Thoracic aorta (tissue), 2 donors: ENCODE measurements around the gene SYDE2. TPM values are rescaled to one million over a fixed set of nuclear protein-coding genes. Genes with fewer than 3 reads are reported as not detected.

Source experiments
- ATAC-seq: fragments of 150-250 bp; one replicate; pipeline ENCODE4 v1.8.0; 2017; ENCODE audit warnings: low read depth; ENCODE audit not compliant: insufficient number of reproducible peaks, low FRiP score
- DNase-seq: peaks from one replicate; pipeline ENCODE4 v3.0.0-alpha.2; 2020; ENCODE audit warnings: low spot score
- H3K27ac ChIP-seq, 2 donors: fragments of 200-600 bp; sonication (generic); 1 replicate in 1 of 2; 2 replicates in 1 of 2; pipeline ENCODE4 v1.5.1; 2016; ENCODE audit warnings: mild to moderate bottlenecking in 2 of 2, moderate library complexity in 2 of 2
- H3K27me3 ChIP-seq: fragments of 200-600 bp; sonication (generic); replicated peaks from 2 replicates; pipeline ENCODE4 v1.6.0; 2016; ENCODE audit warnings: mild to moderate bottlenecking; ENCODE audit not compliant: insufficient read depth
- H3K36me3 ChIP-seq: fragments of 200-600 bp; sonication (generic); one replicate; pipeline ENCODE4 v1.5.1; 2016
- H3K4me1 ChIP-seq, 2 donors: fragments of 200-600 bp; sonication (generic); 1 replicate in 1 of 2; 2 replicates in 1 of 2; pipeline versions ENCODE4 v1.5.1 to v1.6.0; 2016; ENCODE audit warnings: low read depth in 2 of 2, mild to moderate bottlenecking in 1 of 2; ENCODE audit not compliant: control insufficient read depth in 1 of 2
- H3K4me3 ChIP-seq: fragments of 200-600 bp; sonication (generic); 2 replicates; pipeline ENCODE4 v1.5.1; 2016; ENCODE audit warnings: mild to moderate bottlenecking
- H3K9me3 ChIP-seq: fragments of 200-600 bp; sonication (generic); 2 replicates; pipeline ENCODE4 v1.5.1; 2016
- total RNA-seq, 2 donors: library from RNA; depleted of rRNA; stranded (reverse); fragments of >200 nt; gene quantifications; one replicate each; pipeline versions ENCODE4 v1.1.0 to v1.2.3, GENCODE V29; 2016
- TF ChIP-seq, protein P1 (sequence below): fragments of 200-600 bp; sonication (generic); IDR thresholded peaks from one replicate; pipeline ENCODE4 v1.5.1; 2019; ENCODE audit warnings: antibody characterized with exemption

Gene SYDE2
- total RNA-seq, 2 donors from 2014 or later, result 13.4 to 17.0 TPM

DNA sequence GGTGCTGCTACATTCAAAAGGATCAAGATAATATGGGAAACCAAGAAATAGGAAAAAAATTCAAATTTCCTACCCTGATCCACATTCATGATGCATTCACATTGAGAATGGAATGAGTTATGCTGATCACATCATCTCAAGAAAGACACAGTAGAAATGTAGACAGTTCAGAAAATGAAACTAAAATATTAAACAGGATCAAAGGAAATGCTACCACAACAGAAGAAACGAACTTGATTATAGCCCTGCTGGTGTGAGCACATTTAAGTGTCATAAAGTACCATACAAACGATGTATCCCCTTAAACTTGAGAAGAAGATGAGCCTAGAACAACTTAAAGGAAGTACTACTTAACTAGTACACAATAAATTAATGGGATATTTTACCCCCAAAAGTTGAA lies 21.3 kb downstream of the SYDE2 start:
- Histone ChIP-seq H3K4me3 (no peak overlapping the region), H3K36me3 (no peaks in the 10 kb centered on the region), H3K9me3 (no peaks in the 10 kb centered on the region), H3K4me1 (peaks cover 14 to 22% of the 10 kb centered on the region in 2 donors), H3K27ac (no peak overlapping the region), H3K27me3 (no peaks in the 10 kb centered on the region)
- TF ChIP-seq, protein P1, sequence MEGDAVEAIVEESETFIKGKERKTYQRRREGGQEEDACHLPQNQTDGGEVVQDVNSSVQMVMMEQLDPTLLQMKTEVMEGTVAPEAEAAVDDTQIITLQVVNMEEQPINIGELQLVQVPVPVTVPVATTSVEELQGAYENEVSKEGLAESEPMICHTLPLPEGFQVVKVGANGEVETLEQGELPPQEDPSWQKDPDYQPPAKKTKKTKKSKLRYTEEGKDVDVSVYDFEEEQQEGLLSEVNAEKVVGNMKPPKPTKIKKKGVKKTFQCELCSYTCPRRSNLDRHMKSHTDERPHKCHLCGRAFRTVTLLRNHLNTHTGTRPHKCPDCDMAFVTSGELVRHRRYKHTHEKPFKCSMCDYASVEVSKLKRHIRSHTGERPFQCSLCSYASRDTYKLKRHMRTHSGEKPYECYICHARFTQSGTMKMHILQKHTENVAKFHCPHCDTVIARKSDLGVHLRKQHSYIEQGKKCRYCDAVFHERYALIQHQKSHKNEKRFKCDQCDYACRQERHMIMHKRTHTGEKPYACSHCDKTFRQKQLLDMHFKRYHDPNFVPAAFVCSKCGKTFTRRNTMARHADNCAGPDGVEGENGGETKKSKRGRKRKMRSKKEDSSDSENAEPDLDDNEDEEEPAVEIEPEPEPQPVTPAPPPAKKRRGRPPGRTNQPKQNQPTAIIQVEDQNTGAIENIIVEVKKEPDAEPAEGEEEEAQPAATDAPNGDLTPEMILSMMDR, result no peak
- no peak for ATAC-seq
- no peak for DNase-seq

DNA sequence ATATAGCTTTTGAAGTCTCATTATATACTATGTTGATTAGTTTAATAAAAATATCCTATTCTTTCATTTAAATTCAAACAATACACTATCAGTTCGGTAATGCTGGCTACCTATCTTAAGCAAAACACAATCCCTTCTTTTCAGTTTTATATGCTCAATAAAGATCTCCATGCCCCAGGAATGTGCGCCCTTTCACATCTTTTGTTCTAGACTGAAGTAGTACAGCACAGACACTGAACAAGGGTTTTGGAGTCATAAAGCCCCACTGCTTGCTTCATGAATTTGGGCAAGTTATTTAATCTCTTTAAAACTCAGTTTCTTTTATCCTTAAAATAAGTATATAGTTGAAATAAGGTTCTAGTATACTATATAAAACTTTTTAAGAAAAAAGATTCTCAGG lies 22.4 kb downstream of the SYDE2 start:
- H3K36me3 ChIP-seq, result no peaks in the 10 kb centered on the region
- H3K27ac ChIP-seq, result no peak overlapping the region
- H3K4me3 ChIP-seq, result no peak overlapping the region
- H3K4me1 ChIP-seq, result peaks cover 9 to 10% of the 10 kb centered on the region in 2 donors
- DNase-seq (no peak), ATAC-seq (no peak)
- TF ChIP-seq, protein P1, result no peak
- no peaks in the 10 kb centered on the region for H3K27me3 ChIP-seq
- H3K9me3 ChIP-seq, result no peaks in the 10 kb centered on the region

DNA sequence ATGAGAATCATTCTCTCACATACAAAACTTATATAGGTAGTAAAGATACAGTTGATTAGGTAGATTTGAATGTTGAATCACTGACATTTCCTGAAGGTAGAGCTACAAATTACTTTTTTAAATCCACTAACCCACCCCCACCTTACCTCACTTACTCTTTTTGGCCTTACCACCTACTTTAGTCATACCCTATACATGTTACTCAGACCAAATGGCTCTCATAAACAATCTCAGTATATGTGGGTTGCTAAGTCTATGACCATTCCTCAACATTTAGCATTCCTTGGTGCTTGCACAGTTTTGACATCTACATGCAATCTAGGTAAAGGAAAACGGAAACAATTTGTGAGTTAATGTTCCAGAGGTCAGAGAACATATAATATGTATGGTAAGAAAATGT lies 26.3 kb downstream of the SYDE2 start:
- Histone ChIP-seq H3K36me3 (no peaks in the 10 kb centered on the region), H3K27ac (no peak overlapping the region), H3K9me3 (no peaks in the 10 kb centered on the region), H3K27me3 (no peaks in the 10 kb centered on the region), H3K4me1 (no peaks in the 10 kb centered on the region), H3K4me3 (no peak overlapping the region)
- DNase-seq, result no peak
- TF ChIP-seq, protein P1, result no peak
- no peak for ATAC-seq

DNA sequence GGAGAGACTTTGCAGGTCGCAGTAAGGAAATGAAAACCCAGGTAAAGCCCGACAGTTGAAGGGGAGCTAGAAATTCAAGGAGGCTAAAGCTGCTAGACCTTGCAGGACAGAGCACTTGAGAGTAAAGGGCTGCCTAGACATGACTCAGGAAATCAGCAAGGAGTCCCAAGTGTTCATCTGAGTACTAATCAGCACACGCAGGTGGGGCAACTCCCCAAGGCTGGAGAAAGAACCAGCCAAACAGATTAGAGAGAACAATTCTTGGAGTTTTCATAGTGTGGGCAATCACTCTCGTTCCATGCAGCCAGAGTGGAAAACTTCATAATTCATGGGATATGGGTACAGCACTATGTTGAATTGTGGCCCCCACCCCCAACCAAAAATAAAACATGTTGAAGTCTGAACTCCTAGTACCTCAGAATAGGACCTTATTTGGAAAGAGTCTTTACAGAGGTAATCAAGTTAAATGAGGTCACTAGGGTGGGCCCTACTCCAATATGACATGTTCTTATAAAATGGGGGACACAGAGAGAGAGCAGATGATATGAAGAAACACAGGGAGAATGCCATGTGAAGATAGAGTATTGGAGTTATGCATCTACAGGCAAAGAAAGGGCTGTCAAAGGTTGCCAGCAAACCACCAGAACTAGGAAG lies 28.0 kb downstream of the SYDE2 start:
- H3K9me3 ChIP-seq, result no peaks in the 10 kb centered on the region
- no peak overlapping the region for H3K27ac ChIP-seq
- ATAC-seq (no peak), DNase-seq (no peak)
- no peaks in the 10 kb centered on the region for H3K4me1 ChIP-seq
- H3K4me3 ChIP-seq, result no peak overlapping the region
- TF ChIP-seq, protein P1, result no peak
- H3K36me3 ChIP-seq, result no peaks in the 10 kb centered on the region
- H3K27me3 ChIP-seq, result no peaks in the 10 kb centered on the region

DNA sequence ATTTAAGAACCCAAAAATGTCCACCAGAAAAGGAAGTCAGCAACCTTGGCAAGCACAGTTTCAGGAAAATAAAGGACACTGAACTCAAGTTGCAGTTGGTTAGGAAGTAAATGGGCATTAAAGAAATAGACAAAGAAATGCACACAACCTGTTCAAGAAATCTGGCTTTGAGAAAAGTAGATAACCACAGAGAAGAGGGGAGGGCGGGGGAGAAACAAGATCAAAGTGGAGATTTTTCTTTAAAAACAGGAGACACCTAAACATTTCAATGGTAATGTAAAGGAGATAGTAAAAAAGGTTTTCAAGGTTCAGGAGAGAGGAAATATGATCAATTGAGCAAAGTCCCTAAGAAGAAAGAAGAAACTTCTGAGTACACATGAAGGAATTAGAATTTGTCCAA lies 29.1 kb downstream of the SYDE2 start:
- H3K4me3 ChIP-seq, result no peak overlapping the region
- no peaks in the 10 kb centered on the region for H3K27me3 ChIP-seq
- TF ChIP-seq, protein P1, result no peak
- no peaks in the 10 kb centered on the region for H3K36me3 ChIP-seq
- DNase-seq, result no peak
- no peaks in the 10 kb centered on the region for H3K9me3 ChIP-seq
- H3K4me1 ChIP-seq, result no peaks in the 10 kb centered on the region
- no peak overlapping the region for H3K27ac ChIP-seq
- ATAC-seq, result no peak
